GM18507 (cell line): ENCODE results near the gene DCC.

Source experiments
- DNase-seq: peaks from one replicate; pipeline ENCODE4 v3.0.0; 2011; ENCODE audit warnings: low read depth; ENCODE audit not compliant: insufficient read length; ENCODE audit errors: extremely low spot score
- FAIRE-seq: peaks from 2 replicates; lab custom pipeline; 2011; peaks lifted over from hg19 to GRCh38; lab: Jason Lieb, UNC

The DCC gene

DNA sequence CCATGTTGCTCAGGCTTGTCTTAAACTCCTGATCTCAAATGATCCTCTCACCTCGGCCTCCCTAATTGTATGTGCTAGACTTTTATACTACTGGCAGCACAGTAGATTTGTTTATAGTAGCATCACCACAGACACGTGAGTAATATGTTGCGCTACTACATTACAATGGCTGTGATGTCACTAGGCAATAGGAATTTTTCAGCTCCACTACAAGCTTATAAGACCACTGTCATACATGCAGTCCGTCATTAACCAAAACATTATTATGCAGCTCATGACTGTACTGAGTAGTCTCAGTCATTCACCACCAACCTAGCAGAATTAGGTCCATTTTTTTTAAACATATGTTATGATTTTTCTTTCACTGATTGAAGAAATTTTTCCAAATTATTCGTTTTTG is 398.9 kb downstream of the DCC start:
- DNase-seq: no peak
- FAIRE-seq: no peak

DNA sequence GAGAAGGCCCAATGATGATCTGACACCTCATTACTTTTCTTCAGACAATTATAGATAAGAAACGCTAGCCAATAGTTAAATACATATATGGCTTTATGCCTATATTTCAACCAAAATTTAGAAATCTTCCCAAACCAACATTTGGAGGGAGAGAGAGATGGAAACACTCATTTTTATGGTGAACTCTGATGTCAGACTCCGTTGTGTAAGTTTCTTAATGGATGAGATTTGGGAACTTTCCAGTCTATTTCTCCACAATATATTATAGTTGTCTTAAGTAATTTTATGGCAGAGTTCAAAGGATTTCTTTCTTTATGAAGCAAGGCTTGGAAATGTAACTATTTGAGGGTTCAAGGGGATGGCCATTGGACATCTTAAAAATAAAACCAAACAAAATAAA is 407.0 kb downstream of the DCC start:
- DNase-seq: no peak
- no peak for FAIRE-seq

DNA sequence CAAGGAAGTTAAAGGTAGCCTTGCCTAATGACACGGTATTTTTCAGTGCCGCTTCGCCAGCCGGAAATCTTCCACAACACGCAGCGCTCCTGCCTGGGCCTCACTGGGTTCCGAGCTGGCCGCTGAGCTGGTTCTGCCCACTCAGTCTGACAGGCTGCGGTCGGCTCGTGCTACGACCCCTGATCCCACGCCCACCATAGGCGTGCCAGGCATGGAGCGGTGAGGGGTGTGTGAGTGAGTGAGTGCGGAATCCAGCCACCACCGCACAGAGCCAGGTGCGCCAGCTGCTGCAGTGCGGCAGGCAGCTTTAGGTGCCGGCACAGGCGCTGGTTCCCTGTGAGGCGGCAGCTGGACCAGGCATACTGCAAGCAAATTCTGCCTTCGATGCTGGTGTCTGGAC is 407.9 kb downstream of the DCC start:
- FAIRE-seq: no peak
- no peak for DNase-seq

DNA sequence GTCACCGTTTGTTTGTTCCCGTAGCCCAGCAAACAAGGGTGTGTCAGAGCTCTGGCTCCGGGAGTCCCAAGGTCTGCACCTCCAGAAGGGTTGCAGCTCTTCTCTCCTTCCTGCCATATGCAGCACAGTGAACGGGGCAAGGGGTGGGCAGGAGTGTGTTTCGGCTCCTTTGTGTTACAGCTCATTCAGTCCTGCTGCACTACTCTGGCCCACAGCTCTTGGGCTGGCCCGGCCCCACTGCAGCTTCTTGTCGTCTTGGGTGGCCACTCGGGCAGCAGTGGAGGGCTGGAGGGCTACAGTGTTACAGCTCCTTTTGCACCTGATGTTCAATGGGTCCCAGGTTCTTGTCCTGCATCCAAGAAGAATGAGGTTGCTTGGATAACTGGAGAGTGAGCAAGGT is 408.3 kb downstream of the DCC start:
- FAIRE-seq (no peak), DNase-seq (no peak)

DNA sequence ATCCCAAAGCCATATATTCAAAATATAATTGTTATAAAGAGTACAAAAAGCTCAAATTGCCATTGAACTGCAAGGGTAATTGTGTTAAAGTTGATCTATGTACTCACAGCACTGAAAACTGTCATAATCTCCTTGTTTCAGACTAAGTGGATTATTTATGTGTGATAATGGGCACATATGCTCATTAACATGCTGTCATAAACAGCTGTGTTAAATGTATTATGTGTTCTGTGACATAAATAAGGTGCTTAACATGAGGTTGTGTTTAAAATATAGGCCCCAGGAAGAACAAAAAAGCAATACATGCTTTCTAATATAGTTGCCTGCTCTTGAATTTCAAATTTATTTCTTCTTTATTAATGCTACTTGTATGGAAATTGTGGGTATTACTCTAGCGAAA is 409.5 kb downstream of the DCC start:
- no peak for DNase-seq
- no peak for FAIRE-seq

DNA sequence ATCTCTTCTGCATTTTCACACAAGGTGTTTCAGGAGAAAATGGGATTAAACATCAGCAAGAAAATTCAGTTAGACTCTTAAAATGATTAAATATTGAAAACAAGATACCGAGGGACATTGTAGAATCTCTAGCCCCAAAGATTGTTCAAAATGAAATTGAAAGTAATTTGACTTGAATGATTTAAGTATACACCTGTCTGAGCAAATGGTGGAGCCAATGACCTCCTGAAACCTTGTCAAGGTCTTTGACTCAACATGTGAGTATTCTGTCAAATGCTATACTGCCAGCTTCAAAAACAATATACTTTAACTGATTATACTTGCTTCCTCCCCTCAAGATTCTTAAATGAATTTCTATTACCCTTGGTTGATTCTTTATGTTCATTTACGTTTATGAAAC is 411.0 kb downstream of the DCC start:
- FAIRE-seq (no peak), DNase-seq (no peak)

DNA sequence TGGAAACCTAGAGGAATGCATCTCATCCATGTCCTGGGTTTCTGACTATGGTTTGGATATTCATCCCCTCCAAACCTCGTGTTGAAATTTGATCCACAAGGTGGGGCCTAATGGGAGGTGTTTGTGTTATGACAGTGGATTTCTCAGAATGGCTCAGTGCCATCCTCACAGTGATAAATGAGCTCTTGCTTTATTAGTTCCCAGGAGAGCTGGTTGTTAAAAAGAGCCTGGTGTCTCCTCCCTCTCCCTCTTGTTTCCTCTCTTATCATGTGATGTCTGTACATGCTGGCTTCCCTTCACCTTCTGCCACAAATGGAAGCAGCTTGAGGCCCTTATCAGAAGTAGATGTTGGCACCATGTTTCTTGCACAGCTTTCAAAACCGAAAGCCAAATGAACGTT is 424.3 kb downstream of the DCC start:
- DNase-seq (no peak), FAIRE-seq (no peak)

DNA sequence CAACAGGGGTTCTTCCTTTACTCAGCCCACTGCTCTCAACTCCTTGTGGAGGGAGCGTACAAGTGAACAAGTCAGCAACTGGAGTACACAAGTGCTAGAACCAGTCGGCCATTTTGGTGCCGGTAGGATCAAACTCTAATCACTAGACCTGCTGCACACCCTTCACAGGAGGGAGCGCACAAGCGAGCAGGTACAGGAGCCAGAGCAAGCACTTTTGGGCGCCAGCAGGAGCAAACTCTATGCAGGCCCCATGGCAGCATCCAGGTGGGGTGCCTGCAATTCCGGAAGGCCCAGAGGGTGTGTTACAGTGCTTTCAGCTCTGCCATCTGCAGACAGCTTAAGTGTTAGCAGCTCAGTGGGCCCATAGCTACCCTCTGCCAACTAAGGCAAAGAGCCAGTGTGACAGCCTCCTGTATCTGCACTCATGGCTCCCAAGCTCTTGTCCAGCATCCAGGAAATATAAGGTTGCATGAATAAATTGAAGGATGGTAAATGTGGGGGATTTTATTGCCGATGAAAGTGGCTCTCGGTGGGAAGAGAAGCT is 426.1 kb downstream of the DCC start:
- FAIRE-seq (no peak), DNase-seq (no peak)

DNA sequence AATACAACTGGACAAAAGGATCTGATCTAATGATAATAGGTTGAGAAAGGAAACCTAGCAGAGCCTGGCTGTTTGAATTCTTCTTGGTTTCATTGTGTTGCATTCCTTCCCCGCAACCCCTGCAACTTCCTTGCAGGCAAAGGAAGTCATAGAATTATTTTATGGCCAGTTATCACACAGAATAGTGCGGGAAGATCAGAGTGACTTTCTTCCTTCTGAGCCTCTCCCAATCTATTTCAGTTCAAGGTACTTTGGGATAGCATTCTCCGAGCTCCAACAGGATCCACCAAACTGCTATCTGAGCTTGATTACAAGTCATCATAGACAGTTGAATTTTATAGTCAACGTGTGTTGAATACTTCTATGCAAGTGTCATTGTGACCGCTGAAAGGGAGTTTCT is 441.1 kb downstream of the DCC start:
- DNase-seq: no peak
- FAIRE-seq: no peak

DNA sequence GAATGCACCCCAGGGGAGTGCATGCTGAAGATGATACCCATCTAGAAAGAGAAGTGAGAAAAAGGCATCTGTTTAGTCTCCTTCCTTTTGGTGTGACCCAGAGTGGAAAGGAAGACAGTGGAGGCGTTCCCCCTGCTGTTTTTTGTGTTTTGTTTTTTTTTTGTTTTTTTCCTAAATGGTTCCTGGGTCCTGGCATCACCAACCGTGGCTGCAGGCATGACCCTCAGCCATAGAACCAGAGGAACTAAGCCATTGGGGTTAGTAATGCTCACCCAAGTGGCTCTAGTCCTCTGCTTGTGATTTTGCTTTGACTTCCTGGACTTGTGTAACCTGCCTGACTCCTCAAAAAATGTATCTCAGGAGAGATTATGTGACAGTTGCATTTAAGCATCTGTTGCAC is 451.3 kb downstream of the DCC start:
- FAIRE-seq: no peak

DNA sequence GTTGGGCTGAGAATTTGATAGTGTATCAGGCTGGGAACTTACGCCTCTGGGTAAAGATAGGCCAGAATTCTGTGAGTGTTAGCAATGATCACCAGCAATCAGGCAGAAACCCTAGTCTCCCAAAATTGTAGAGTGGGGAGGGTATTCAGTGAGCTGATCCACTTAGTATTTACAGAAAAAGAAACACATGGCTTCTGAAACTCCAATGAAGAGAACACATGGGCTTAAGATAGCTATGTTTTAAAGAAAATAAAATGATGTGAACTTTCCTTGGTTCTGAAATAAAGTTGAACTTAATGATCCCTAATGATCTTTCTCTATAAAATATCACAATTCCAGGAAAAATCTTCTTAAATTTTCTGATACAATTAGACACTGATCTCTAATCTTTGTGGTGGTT is 472.8 kb downstream of the DCC start:
- FAIRE-seq: no peak

More for the DNA sequence above, 451.3 kb downstream of the DCC start:
- no peak for DNase-seq

DNA sequence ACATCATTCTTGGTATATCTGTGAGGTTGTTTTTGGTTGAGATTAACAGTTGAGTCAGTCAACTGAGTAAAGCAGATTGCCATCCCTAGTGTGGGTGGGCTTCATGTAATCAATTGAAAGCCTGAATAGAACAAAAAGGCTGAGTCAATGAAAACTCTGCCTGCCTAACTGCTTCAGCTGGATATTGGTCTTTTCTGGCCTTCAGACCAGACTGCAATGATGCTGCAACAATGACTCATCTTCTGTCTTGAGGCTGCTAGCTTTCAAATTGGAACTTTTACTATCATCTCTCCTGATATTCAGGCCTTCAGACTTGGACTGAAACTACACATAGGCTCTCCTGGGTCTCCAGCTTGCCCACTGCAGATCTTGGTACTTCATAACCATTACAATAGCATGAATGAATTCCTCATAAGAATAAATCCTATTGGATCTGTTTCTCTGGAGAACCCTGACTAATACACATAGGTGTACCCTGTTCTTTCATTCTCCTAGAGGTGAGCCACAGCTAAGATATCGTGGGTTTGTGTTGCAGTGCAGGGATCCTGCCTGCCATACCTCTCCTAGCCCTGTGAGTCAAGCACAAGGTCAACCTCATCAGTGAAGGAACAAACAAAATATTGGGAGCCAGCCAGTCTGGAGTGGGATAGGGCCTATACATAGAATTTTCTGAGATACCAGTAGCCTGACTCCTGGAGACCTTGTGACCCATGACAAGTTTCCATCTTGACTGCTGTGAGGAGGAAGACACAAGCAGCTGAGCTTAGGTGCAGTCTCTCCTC is 473.8 kb downstream of the DCC start:
- DNase-seq: no peak
- FAIRE-seq: no peak

More for the DNA sequence above, 472.8 kb downstream of the DCC start:
- no peak for DNase-seq

DNA sequence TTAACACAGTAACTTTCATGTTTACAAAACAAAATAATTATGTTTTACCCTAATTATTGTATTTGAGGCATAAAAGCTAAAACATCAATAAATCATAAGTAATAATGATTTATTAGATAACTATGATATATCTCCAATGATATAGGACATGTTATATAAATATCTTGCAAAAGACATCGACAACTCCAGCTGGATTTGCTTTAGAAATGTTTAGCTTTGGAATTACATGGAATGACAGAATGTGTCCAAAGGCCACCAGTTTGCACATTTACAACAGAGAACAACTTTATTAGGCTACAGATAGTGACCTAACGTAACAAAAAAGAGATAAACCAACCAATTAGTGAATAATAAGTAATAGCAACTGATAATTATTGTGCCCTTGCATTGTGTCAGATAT is 475.7 kb downstream of the DCC start:
- no peak for FAIRE-seq
- no peak for DNase-seq

DNA sequence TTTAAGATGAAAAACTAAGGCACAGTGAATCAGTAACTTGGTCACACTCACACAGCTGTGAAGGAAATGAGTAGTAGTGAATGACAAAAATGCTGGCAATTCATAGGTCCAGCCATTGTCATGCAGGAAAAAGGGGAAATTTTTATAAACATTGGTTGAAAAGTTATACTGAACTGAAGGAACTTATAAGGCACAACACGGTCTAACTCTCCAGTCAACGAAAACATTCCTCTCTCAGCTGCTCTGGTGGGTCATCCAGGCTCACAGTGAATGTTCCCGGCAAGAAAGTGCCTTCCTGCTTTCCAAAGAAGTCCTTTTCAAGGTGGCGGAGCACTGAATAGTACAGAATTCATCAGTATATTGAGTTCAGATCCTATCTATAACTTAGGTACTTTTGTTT is 476.1 kb downstream of the DCC start:
- DNase-seq: no peak
- FAIRE-seq: no peak

DNA sequence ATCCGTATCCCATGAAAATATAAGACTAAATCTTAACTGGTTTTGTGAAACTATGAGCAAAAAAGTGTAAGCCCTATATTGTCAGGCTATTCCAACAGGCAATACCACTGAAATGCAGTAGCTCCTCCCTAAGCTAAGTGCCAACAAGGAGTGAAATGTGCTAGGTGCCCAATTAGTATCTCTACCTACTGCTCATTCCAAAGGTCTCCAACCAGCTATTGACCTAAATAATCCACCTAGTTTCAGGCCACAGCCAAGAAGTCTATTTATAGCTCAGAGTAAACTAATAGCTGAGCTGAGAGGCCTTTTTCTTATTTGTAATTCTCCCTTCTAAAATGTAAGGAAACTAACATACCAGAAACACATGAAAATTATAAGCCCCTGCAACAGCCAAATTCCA is 482.2 kb downstream of the DCC start:
- FAIRE-seq: no peak
- no peak for DNase-seq

DNA sequence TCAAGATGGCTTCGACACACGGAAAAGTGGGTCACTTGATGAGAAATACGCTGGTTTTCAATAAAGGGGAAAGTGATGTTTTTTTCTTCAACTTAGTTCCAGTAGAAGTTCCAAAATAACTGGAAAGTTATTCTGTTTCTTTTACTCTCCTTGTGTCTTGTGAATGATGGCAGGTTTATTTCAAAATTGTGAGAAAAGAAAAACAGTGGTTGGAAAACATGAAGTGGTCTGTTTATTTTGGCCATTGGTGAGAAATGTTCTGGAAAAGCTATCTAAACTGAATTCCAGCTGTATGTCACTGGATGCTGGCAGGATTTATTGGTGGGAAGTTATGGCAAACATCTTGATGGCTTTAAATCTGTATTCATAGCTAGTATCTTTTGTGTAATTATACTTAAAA is 484.1 kb downstream of the DCC start:
- DNase-seq: no peak
- no peak for FAIRE-seq

DNA sequence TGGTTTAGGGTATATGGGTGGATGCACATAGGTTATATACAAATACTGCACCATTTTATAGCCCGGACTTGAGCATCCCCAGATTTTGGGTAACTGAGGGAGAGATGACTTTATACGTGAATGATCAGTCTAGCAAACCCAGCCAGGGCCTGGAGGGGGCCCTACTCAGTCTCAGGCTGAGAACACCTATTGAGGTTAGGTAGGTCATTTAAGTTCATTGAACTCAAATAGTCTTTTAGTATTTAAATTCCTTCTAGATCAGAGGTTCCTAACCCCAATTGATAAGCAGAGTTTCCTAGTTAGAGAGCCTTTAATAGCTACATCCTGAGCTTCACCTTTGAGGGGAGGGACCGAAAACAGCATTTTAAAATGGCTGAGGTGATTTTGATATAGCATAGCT is 487.0 kb downstream of the DCC start:
- DNase-seq (no peak), FAIRE-seq (no peak)

DNA sequence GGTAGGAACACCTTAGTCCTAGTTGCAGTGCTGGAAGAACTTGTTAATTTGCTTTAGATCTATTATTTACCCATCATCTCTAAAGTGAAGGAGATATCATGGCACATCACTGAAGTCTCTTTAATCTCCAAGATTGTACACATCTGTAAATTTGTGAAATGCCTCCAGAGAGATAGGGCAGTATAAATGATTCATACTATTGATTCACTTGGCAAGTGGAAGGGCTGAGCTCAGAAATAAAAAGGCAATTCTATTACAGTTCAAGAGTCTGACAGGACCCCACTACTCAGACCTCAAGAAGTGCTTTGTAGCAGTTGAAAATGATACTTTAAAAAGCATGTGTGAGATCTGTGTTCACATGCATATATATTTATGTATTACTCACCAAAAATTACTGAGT is 489.3 kb downstream of the DCC start:
- no peak for DNase-seq
- FAIRE-seq: no peak

DNA sequence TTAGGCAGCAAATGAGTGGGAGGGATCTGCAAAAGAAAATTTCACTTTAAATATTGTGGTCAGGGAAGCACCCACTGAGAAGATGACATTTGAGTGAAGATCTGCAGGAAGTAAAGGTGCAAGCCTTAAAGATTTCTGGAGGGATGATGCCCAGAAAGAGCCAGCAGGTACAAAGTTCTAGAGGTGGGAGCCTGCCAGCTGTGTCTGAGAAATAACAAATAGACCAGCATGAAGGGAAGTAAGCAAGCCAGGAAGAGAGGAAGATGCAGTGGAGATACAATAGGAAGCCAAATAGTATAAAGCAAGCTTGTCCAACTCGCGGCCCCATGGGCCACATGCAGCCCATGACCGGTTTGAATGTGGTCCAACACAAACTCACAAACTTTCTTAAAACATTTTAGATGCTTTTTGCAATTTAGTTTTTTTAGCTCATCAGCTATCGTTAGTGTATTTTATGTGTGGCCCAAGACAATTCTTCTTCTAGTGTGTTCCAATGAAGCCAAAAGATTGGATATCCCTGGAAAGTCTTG is 489.9 kb downstream of the DCC start:
- DNase-seq (no peak), FAIRE-seq (no peak)

DNA sequence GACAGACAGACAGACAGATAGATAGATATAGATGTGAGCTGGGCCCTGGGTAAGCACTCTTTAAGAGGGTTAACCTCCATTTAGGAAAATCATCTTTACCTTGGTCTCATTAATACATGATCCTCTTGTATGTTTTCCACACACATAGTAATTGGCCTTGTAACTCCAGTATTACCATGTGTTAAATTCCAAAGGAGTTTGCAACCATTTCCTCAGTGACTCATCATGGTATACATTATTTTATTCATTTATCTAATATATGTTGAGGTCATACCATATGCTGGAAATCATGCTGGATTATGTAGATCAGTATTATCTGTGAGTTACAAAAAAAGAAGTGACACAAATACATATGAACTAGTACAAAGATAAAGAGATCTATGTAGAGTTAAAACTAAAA is 504.3 kb downstream of the DCC start:
- FAIRE-seq (no peak), DNase-seq (no peak)

DNA sequence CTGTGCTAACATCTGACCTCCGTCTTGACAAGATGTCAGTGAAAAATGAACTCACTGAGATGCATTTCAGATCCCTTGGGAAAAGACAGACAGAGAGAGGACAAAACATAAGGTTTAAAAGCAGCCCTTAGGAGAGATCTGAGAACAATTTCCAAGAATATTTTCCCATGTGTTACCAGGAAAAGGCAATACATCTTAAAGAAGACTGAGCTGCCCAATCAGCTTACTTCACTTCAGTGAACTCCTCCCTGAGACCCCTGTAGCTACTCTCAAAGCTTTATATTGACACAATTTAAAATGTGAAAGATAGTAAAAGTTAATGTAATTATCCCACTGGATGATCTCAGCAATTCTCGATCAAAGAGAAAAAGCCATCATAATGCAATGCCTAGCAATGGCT is 505.0 kb downstream of the DCC start:
- DNase-seq: no peak
- no peak for FAIRE-seq
